HG03039 (cell line): ENCODE data around the gene ISG15.
A peak's percentile ranks its signal among the peaks of the same experiment; 100 is the strongest.
"Not testable (repeated sequence)": the region's sequence is repeated elsewhere in the genome, so short reads cannot be mapped to it uniquely, and the experiment has no call there.

Experiments
- ATAC-seq: cut with Tn5 transposase; IDR thresholded peaks from one replicate; pipeline ENCODE4 v1.9.1; 2021; ENCODE audit warnings: mild to moderate bottlenecking, moderate library complexity; ENCODE audit not compliant: unreplicated experiment

The ISG15 gene

DNA sequence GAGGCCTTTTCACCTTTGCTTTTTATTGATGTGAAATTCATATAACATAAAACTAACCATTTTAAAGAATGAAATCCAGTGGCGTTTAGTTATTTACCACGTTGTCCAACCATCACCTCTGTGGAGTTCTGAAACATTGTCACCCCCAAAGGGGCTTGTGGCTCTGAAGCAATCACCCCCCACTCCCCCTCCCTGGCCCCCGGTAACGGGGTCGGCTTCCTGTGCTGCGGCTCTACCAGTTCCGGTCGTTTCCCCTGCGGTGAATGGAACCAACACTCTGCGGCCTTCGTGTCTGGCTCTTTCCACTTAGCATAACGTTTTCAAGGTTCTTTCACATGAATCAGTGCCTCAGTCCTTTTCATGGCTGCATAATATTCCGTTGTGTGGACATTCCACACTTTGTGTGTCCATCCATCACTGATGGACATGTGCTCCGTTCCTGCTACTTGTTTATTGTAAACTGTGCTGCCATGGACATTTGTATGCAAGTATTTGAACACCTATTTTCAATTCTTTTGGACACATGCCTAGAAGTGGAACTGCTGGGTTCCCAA lies 1.8 kb upstream of the ISG15 start:
- ATAC-seq: no peak

DNA sequence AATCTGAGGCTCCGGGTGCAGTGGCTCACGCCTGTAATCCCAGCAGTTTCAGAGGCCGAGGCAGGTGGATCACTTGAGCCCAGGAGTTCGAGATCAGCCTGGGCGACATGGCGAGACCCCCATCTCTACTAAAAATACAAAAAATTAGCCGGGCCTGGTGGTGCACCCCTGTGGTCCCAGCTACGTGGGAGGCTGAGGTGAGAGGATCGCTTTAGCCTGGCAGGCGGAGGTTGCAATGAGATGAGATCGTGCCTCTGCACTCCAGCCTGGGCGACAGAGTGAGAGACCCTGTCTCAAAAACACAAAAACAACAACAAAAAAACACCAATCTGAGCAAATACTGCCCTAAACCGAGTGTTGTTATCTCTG lies 577 bp upstream of the ISG15 start:
- not testable (repeated sequence) for ATAC-seq

DNA sequence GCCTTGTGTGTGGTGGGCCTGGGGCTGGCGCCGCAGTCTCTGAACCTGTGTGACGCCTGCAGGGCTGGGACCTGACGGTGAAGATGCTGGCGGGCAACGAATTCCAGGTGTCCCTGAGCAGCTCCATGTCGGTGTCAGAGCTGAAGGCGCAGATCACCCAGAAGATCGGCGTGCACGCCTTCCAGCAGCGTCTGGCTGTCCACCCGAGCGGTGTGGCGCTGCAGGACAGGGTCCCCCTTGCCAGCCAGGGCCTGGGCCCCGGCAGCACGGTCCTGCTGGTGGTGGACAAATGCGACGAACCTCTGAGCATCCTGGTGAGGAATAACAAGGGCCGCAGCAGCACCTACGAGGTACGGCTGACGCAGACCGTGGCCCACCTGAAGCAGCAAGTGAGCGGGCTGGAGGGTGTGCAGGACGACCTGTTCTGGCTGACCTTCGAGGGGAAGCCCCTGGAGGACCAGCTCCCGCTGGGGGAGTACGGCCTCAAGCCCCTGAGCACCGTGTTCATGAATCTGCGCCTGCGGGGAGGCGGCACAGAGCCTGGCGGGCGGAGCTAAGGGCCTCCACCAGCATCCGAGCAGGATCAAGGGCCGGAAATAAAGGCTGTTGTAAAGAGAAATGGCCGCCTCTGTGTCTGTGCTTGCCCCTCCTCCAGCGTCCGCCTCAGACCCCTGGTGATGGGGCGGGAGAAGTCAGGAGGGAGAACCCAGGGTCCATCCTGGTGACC lies 788 bp downstream of the ISG15 start:
- no peak for ATAC-seq

- no peak for ATAC-seq
Measured at GRCh38 chr1:1014799-1015681, 1.7 kb downstream of the ISG15 start.

DNA sequence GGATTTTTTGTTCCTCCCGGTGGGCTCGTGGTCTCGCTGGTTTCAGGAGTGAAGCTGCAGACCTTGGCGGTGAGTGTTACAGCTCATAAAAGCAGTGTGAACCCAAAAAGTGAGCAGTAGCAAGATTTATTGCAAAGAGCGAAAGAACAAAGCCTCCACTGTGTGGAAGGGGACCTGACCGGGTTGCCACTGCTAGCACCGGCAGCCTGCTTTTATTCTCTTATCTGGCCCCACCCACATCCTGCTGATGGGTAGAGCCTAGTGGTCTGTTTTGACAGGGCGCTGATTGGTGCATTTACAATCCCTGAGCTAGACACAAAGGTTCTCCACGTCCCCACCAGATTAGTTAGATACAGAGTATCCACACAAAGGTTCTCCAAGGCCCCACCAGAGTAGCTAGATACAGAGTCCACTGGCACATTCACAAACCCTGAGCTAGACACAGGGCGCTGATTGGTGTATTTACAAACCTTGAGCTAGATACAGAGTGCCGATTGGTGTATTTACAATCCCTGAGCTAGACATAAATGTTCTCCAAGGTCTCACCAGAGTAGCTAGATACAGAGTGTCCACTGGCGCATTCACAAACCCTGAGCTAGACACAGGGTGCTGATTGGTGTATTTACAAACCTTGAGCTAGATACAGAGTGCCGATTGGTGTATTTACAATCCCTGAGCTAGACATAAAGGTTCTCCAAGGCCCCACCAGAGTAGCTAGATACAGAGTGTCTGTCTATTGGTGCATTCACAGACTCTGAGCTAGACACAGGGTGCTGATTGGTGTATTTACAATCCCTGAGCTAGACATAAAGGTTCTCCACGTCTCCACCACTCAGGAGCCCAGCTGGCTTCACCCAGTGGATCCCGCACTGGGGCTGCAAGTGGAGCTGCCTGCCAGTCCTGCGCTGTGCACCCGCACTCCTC lies 4.4 kb downstream of the ISG15 start:
- not testable (repeated sequence) for ATAC-seq

- ATAC-seq: not testable (repeated sequence)
Measured at GRCh38 chr1:1018321-1018685, 5.0 kb downstream of the ISG15 start.

GRCh38 chr1:1019122-1019999 lies 6.1 kb downstream of the ISG15 start:
- peak; percentile 59 for ATAC-seq

DNA sequence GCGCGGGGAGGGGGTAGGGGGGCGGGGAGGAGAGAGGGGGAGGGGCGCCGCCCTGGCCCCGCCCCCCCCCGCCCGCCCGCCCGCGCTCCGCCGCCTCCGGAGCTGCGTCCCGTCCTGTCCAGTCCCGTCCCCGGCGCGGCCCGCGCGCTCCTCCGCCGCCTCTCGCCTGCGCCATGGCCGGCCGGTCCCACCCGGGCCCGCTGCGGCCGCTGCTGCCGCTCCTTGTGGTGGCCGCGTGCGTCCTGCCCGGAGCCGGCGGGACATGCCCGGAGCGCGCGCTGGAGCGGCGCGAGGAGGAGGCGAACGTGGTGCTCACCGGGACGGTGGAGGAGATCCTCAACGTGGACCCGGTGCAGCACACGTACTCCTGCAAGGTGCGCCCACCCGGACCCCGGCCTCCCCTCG lies 6.7 kb downstream of the ISG15 start, which contains the start of gene AGRN:
TSS of gene AGRN (plus strand) at position 121 of the 405 bp plus-strand sequence. CDS start at position 174, 53 bp downstream.
- peak; percentile 18 for ATAC-seq

DNA sequence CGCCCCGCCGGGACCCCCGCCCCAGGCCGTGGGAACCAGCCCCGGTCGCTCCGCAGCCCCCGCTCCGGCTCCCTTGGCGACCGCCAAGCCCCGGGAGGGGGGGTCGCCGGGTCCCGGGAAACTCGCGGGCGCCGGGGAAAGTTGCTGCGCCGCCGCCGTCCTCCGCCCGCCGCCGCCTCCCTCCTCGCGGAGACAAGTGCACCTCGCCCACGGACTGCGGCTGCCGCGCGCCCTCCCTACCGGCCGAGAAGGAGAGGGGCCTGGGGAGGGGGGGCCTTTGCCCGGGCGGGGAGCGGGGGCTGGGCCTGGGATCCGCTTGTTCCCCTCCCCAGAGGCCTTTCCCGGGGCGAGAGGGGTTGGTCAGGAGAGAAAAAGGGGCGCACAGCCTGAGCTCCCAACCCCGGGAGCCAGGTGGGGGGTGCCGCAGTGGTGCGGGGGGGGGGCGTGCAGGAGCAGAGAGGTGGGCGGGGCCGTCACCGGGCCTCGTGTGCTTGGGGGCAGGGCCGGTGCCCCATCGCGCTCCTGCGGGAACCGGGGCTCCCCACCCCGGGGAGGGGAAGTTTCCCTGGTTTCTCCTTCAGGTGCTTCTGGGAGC lies 7.2 kb downstream of the ISG15 start:
- peak; percentile 13 for ATAC-seq

GRCh38 chr1:1021010-1021919 lies 8.0 kb downstream of the ISG15 start:
- no peak for ATAC-seq

GRCh38 chr1:1021920-1022259 lies 8.6 kb downstream of the ISG15 start:
- ATAC-seq: no peak

- no peak for ATAC-seq
Measured at GRCh38 chr1:1022302-1023009, 9.2 kb downstream of the ISG15 start.

DNA sequence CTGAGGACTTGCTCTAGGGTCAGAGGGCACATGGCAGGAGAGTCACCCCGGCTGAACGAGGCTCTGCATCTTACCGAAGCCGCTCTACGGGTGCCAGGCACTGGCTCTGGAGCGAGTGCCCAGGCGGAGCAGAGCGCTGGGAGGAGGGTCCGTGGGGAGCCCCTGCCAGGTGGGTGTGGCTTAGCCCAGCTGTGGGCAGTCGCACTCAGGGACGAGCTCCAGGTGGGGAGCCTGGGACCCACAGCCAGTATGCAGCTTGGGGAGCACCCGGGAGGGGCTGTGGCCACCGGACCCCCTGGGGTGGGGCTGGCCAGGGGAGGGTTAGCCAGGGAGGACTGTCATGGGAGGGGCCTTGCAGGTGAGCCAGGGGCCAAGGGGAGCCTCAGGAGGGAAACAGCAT lies 10.4 kb downstream of the ISG15 start:
- no peak for ATAC-seq

GRCh38 chr1:1024149-1024770 lies 11.0 kb downstream of the ISG15 start:
- no peak for ATAC-seq

DNA sequence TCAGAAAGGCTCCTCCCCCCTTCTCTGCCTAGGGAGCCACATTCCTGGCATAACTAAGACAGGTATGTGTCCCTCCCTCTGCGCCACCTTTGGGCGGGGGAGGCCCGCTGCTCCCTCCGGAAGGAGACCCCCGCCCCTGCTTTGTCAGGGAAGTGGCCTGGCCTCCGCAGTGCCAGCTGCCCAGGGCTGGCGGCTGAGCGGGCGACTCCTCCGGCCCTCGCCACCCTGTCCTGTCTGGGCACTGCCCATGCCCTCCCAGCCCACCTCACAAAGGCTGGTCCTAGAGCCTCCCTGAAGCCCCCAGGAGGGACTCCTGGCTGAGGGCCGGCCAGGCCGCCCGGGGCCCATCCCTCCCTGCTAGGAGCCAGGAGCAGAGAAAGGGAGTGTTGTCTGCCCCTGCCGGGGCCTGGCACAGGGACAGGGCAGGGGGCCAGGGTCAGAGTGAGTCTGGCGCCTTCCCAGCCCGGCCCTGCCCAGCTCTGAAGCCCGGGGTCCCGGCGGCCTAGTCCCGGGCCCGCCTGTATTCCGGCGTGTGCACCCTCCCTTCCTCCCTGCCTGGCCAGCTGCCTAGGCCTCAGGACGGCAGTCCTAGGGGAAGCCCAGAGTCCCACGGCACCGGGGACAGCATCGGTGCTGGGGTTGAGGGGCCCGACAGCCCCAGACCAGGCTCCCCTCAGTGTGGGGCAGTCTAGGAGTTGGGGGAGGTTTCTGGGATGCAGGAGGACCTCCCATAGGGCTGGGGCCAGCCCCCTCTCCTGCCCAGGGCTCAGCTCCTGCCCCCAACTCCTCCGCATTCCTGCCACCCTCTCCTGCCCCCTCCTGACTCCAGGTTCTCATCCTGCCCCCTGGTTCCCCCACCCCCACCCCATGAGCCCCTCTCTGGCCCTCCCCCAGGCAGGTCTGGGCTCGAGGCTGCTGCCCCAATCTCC lies 11.7 kb downstream of the ISG15 start:
- no peak for ATAC-seq

DNA sequence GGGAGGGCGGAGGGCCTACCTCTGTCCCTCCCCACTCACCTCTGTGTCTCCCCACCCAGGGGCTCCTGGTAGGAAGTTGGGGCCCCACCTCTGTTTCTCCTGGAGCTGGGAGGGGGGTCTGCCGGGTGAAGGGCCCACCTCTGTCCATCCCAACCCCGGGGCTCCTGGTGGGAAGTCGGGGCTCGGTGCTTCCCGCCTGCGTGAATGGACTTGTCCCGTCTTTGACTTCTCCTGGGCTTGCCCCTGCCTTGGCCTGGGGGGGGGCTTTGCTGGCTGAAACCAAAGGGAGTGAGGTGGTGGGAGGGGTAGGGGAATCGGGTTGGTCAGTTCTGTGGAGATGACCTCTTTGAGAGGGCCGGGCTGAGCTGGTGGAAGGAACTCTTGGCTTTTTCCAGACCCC lies 12.4 kb downstream of the ISG15 start:
- ATAC-seq: no peak
